Esophagus squamous epithelium (tissue), 5 donors: Measurements from ENCODE around the gene CHST14. TPM values are rescaled to one million over a fixed set of nuclear protein-coding genes. Genes with fewer than 3 reads are reported as not detected.

ENCODE experiments used
- DNase-seq: peaks from one replicate; lab custom pipeline; 2025; lab: John Stamatoyannopoulos, UW
- H3K27ac ChIP-seq, 4 donors: fragments of 200-600 bp; sonication (generic); one replicate each; pipeline ENCODE4 v1.5.1; 2016 to 2019; ENCODE audit warnings: mild to moderate bottlenecking in 1 of 4
- H3K27me3 ChIP-seq, 4 donors: fragments of 200-600 bp; sonication (generic); 1 replicate in 3 of 4; 2 replicates in 1 of 4; pipeline versions ENCODE4 v1.5.1 to v1.6.0; 2017 to 2021; ENCODE audit warnings: antibody characterized with exemption in 1 of 4
- H3K36me3 ChIP-seq, 3 donors: fragments of 200-600 bp; sonication (generic); one replicate each; pipeline ENCODE4 v1.5.1; 2016 to 2019
- H3K4me1 ChIP-seq, 3 donors: fragments of 200-600 bp; sonication (generic); one replicate each; pipeline ENCODE4 v1.5.1; 2017 to 2019
- H3K4me3 ChIP-seq, 4 donors: fragments of 200-600 bp; sonication (generic); 1 replicate in 3 of 4; 2 replicates in 1 of 4; pipeline ENCODE4 v1.5.1; 2016 to 2019; ENCODE audit warnings: mild to moderate bottlenecking in 2 of 4, moderate library complexity in 1 of 4
- H3K9me3 ChIP-seq, 3 donors: fragments of 200-600 bp; sonication (generic); one replicate each; pipeline ENCODE4 v1.5.1; 2016 to 2019
- POLR2A ChIP-seq, 4 donors: fragments of 450-650 bp; IDR thresholded peaks; one replicate each; pipeline ENCODE4 v1.6.1; 2017; ENCODE audit warnings: antibody characterized with exemption in 4 of 4, mild to moderate bottlenecking in 4 of 4, moderate library complexity in 3 of 4
- WGBS, 2 donors: methylation state at CpG; one replicate each; pipeline ENCODE4 v1.1.5; 2018; 5-methylcytosine and 5-hydroxymethylcytosine counted together
- intact Hi-C: fragments of 100-400 bp; cut with DNase I; formaldehyde crosslinking; loops from one replicate; pipeline ENCODE4 v1.15.0; 2022
- total RNA-seq, 4 donors: library from RNA; depleted of rRNA; stranded (reverse); fragments of >200 nt; gene quantifications; one replicate each; pipeline ENCODE4 v1.1.0, GENCODE V29; 2016
- TF ChIP-seq, protein P1 (sequence below), 6 experiments: fragments of 450-650 bp in 4 of 6; fragments of 200-600 bp in 2 of 6; sonication (generic) in 2 of 6; IDR thresholded peaks; one replicate each; pipeline ENCODE4 v1.5.1; 2016 to 2019; ENCODE audit warnings: antibody characterized with exemption in 6 of 6, mild to moderate bottlenecking in 4 of 6, moderate library complexity in 4 of 6
- donor health status: DM: yes; HTN: yes; CAD: no.

Gene CHST14
- total RNA-seq, 4 donors from 2014 or later = 2.9 to 7.4 (median 5.2) TPM

- H3K4me1 ChIP-seq = peaks cover 15 to 35% (median 30%) of the 10 kb centered on the region in 3 donors
- no peaks in the 10 kb centered on the region for H3K27me3 ChIP-seq
- peaks cover 13 to 54% (median 15%) of the 10 kb centered on the region in 3 donors for H3K36me3 ChIP-seq
- TF ChIP-seq, protein P1, sequence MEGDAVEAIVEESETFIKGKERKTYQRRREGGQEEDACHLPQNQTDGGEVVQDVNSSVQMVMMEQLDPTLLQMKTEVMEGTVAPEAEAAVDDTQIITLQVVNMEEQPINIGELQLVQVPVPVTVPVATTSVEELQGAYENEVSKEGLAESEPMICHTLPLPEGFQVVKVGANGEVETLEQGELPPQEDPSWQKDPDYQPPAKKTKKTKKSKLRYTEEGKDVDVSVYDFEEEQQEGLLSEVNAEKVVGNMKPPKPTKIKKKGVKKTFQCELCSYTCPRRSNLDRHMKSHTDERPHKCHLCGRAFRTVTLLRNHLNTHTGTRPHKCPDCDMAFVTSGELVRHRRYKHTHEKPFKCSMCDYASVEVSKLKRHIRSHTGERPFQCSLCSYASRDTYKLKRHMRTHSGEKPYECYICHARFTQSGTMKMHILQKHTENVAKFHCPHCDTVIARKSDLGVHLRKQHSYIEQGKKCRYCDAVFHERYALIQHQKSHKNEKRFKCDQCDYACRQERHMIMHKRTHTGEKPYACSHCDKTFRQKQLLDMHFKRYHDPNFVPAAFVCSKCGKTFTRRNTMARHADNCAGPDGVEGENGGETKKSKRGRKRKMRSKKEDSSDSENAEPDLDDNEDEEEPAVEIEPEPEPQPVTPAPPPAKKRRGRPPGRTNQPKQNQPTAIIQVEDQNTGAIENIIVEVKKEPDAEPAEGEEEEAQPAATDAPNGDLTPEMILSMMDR (IDR thresholded peaks at IDR 0.05) = no peak
- TF ChIP-seq POLR2A (IDR thresholded peaks at IDR 0.05) = no peak
- H3K4me3 ChIP-seq = no peak overlapping the region
- no peak for DNase-seq
- no peaks in the 10 kb centered on the region for H3K9me3 ChIP-seq
- WGBS, 2 donors = 93 to 100% methylated on average over 1 to 3 of the region's 37 CpGs
- no peak overlapping the region for H3K27ac ChIP-seq
- intact Hi-C loops = no loop called here
Observed at GRCh38 chr15:40458495-40459371, 12.1 kb upstream of the CHST14 start.

DNA sequence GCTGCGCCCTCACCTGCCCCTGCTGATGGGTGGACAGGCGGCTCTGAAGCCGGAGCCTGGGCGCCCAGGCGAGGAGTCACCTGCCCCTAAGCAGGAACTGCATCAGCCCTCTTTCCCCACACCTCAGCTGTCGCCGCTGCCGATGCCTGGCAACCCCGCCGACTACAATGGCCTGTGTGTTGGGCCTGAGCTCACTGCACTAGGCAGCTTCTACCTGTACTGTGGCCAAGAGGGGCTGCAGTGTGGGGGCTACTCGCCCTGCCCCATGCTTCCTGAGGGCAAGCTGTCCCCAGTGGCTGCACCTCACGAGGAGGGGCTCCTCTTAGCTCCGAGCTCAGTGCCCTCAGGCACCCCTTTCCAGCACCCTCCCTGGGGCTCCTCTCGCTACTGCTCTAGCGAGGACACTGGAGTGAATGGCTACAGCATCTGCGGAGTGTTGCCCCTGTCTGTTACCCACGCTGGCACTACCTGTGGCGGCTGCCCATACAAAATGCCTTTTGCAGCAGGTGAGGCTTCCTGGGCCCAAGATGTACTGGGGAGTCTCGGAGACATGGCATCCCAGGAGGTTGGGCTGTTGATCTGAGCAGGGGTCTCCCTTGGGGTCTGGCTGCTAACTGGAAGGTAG, 11.3 kb upstream of the CHST14 start:
- no peak for DNase-seq
- peaks cover 15 to 62% (median 19%) of the 10 kb centered on the region in 3 donors for H3K36me3 ChIP-seq
- 89 to 96% methylated on average over 4 to 5 of the region's 19 CpGs for WGBS, 2 donors
- TF ChIP-seq POLR2A (IDR thresholded peaks at IDR 0.05) = no peak
- TF ChIP-seq, protein P1 (IDR thresholded peaks at IDR 0.05) = no peak
- no peak overlapping the region for H3K4me3 ChIP-seq
- no peaks in the 10 kb centered on the region for H3K9me3 ChIP-seq
- no peak overlapping the region for H3K27ac ChIP-seq
- H3K4me1 ChIP-seq = peaks cover 10 to 28% (median 25%) of the 10 kb centered on the region in 3 donors
- H3K27me3 ChIP-seq = no peaks in the 10 kb centered on the region
- intact Hi-C loops = no loop called here

GRCh38 chr15:40460404-40460803, 10.4 kb upstream of the CHST14 start:
- Histone ChIP-seq H3K27me3 (no peaks in the 10 kb centered on the region), H3K27ac (no peak overlapping the region), H3K4me1 (peaks cover 1 to 28% (median 16%) of the 10 kb centered on the region in 3 donors), H3K9me3 (no peaks in the 10 kb centered on the region), H3K4me3 (no peak overlapping the region), H3K36me3 (peaks cover 15 to 71% (median 19%) of the 10 kb centered on the region in 3 donors)
- WGBS, 2 donors = 100% methylated on average over 1 of the region's 2 CpGs; no CpG with 5 or more reads in 1 of the 2 donors
- intact Hi-C loops = no loop called here
- no peak for TF ChIP-seq POLR2A (IDR thresholded peaks at IDR 0.05)
- TF ChIP-seq, protein P1 (IDR thresholded peaks at IDR 0.05) = no peak
- DNase-seq = no peak

GRCh38 chr15:40461958-40462357, 8.8 kb upstream of the CHST14 start:
- Histone ChIP-seq H3K4me1 (peaks cover 0 to 28% (median under 1%) of the 10 kb centered on the region in 3 donors), H3K36me3 (peaks cover 15 to 87% (median 22%) of the 10 kb centered on the region in 3 donors), H3K27me3 (no peaks in the 10 kb centered on the region), H3K4me3 (no peak overlapping the region), H3K9me3 (no peaks in the 10 kb centered on the region), H3K27ac (no peak overlapping the region)
- no peak for DNase-seq
- intact Hi-C loops = no loop called here
- 96% methylated on average over 16 of the region's 21 CpGs; no CpG with 5 or more reads in 1 of the 2 donors for WGBS, 2 donors
- TF ChIP-seq, protein P1 (IDR thresholded peaks at IDR 0.05) = no peak
- TF ChIP-seq POLR2A (IDR thresholded peaks at IDR 0.05) = no peak

- H3K4me3 ChIP-seq = no peak overlapping the region
- H3K27ac ChIP-seq = no peak overlapping the region
- WGBS, 2 donors = 78 to 80% methylated on average over 2 of the region's 2 CpGs
- peaks cover 15 to 89% (median 22%) of the 10 kb centered on the region in 3 donors for H3K36me3 ChIP-seq
- intact Hi-C loops = no loop called here
- no peaks in the 10 kb centered on the region for H3K9me3 ChIP-seq
- no peak for DNase-seq
- TF ChIP-seq POLR2A (IDR thresholded peaks at IDR 0.05) = no peak
- TF ChIP-seq, protein P1 (IDR thresholded peaks at IDR 0.05) = no peak
- no peaks in the 10 kb centered on the region for H3K27me3 ChIP-seq
- H3K4me1 ChIP-seq = peaks cover 0 to 28% (median 0%) of the 10 kb centered on the region in 3 donors
Observed at GRCh38 chr15:40463279-40463678, 7.5 kb upstream of the CHST14 start.
